HG03139 (cell line): ENCODE measurements around the gene COPG1.

Source experiments
- ATAC-seq: cut with Tn5 transposase; IDR thresholded peaks from one replicate; pipeline ENCODE4 v1.9.1; 2021; ENCODE audit not compliant: unreplicated experiment

Gene COPG1

GRCh38 chr3:129278966-129279906 lies 29.8 kb downstream of the COPG1 start:
- ATAC-seq: peak; percentile 2

GRCh38 chr3:129280183-129280582 lies 30.8 kb downstream of the COPG1 start:
- no peak for ATAC-seq

- no peak for ATAC-seq
Observed at GRCh38 chr3:129281726-129282125, 32.3 kb downstream of the COPG1 start.

- ATAC-seq: peak; percentile 63
Observed at GRCh38 chr3:129282727-129283327, 33.4 kb downstream of the COPG1 start.

GRCh38 chr3:129286081-129286480 lies 36.7 kb downstream of the COPG1 start:
- no peak for ATAC-seq

GRCh38 chr3:129288446-129288845 lies 39.0 kb downstream of the COPG1 start:
- ATAC-seq: no peak

- ATAC-seq: no peak
Observed at GRCh38 chr3:129289201-129289921, 40.0 kb downstream of the COPG1 start.

GRCh38 chr3:129291236-129291886 lies 42.0 kb downstream of the COPG1 start:
- no peak for ATAC-seq

- ATAC-seq: no peak
Observed at GRCh38 chr3:129295286-129295685, 45.9 kb downstream of the COPG1 start.

GRCh38 chr3:129304146-129304961 lies 54.9 kb downstream of the COPG1 start:
- ATAC-seq: no peak

- ATAC-seq: no peak
Observed at GRCh38 chr3:129304962-129305222, 55.5 kb downstream of the COPG1 start.

- ATAC-seq: no peak
Observed at GRCh38 chr3:129305592-129306091, 56.2 kb downstream of the COPG1 start.

- ATAC-seq: no peak
Observed at GRCh38 chr3:129308636-129309035, 59.2 kb downstream of the COPG1 start.

- peak; percentile 27 for ATAC-seq
Observed at GRCh38 chr3:129310111-129311011, 61.0 kb downstream of the COPG1 start.

- ATAC-seq: no peak
Observed at GRCh38 chr3:129311054-129311902, 61.9 kb downstream of the COPG1 start.

- no peak for ATAC-seq
Observed at GRCh38 chr3:129312021-129312639, 62.7 kb downstream of the COPG1 start.

- no peak for ATAC-seq
Observed at GRCh38 chr3:129312671-129313414, 63.4 kb downstream of the COPG1 start.

GRCh38 chr3:129313415-129313664 lies 63.9 kb downstream of the COPG1 start:
- ATAC-seq: no peak
